HepG2 (cell line): ENCODE results near the gene STYK1. TPM values are rescaled to one million over a fixed set of nuclear protein-coding genes. Genes with fewer than 3 reads are reported as not detected.

Experiments
- ATAC-seq: fragments of 200-7000 bp; cut with Tn5 transposase; 3 replicates; pipeline ENCODE4 v1.9.1; 2020; ENCODE audit warnings: mild to moderate bottlenecking, moderate library complexity
- BruUV-seq: library from RNA; stranded (reverse); fragments of 400-500 nt; replicated peaks from 2 replicates; lab custom pipeline; 2021; lab: Mats Ljungman, UMichigan
- CTCF ChIA-PET: fragments of 300-600 bp; formaldehyde crosslinking; extraction: SDS; loops from one replicate; lab custom pipeline; 2021; ENCODE audit warnings: low total read pairs, inconsistent platforms, low intra/inter-chr PET ratio; lab: Yijun Ruan, JAX
- POLR2A ChIA-PET: fragments of 350-600 bp; sonication (Branson Sonifier 250); formaldehyde crosslinking; loops from one replicate; lab custom pipeline; 2020; ENCODE audit warnings: antibody characterized with exemption, inconsistent platforms; lab: Yijun Ruan, JAX
- DNase-seq: peaks from one replicate; pipeline ENCODE4 v3.0.0-alpha.2; 2015; ENCODE audit warnings: low spot score
- FAIRE-seq: peaks from 3 replicates; lab custom pipeline; 2011; peaks lifted over from hg19 to GRCh38; lab: Jason Lieb, UNC
- H2AFZ ChIP-seq: one replicate; pipeline ENCODE4 v1.6.1; 2011; ENCODE audit warnings: low read length, inconsistent platforms
- H3K27ac ChIP-seq: fragments of 300-600 bp; 3 replicates; pipeline ENCODE4 v1.8.0; 2011; ENCODE audit warnings: mixed run types, mild to moderate bottlenecking, mixed read lengths, low read length, inconsistent platforms; ENCODE audit not compliant: insufficient read depth; ENCODE audit errors: extremely low read length
- H3K27me3 ChIP-seq, 2 experiments: fragments of 200-600 bp in 1 of 2; 2 replicates in 1 of 2; 3 replicates in 1 of 2; pipeline versions ENCODE4 v1.6.0 to v1.8.0; 2011; ENCODE audit warnings: low read length in 2 of 2, mild to moderate bottlenecking in 2 of 2, moderate library complexity in 2 of 2, inconsistent platforms in 1 of 2; ENCODE audit not compliant: insufficient read depth in 2 of 2, control insufficient read depth in 1 of 2
- H3K36me3 ChIP-seq, 2 experiments: fragments of 200-600 bp in 1 of 2; replicated peaks in 1 of 2; 2 replicates in 1 of 2; 3 replicates in 1 of 2; pipeline versions ENCODE4 v1.5.1 to v1.8.0; 2011; ENCODE audit warnings: low read length in 2 of 2, inconsistent platforms in 1 of 2; ENCODE audit not compliant: insufficient read depth in 2 of 2, control insufficient read depth in 1 of 2
- H3K4me1 ChIP-seq: 2 replicates; pipeline ENCODE4 v1.5.1; 2012; ENCODE audit warnings: low read length, inconsistent platforms; ENCODE audit not compliant: insufficient read depth
- H3K4me2 ChIP-seq: 2 replicates; pipeline ENCODE4 v1.6.0; 2011; ENCODE audit warnings: low read depth, low read length, inconsistent platforms
- H3K4me3 ChIP-seq, 3 experiments: fragments of 200-600 bp in 1 of 3; sonication (generic), shearing (Covaris generic) in 1 of 3; replicated peaks in 1 of 3; 2 replicates each; pipeline ENCODE4 v1.5.1; 2011 to 2016; ENCODE audit warnings: low read length in 3 of 3, inconsistent platforms in 2 of 3, low read depth in 2 of 3, mild to moderate bottlenecking in 2 of 3, control low read depth in 1 of 3, mixed read lengths in 1 of 3; ENCODE audit not compliant: insufficient read depth in 1 of 3
- H3K79me2 ChIP-seq: one replicate; pipeline ENCODE4 v1.6.1; 2011; ENCODE audit warnings: low read length, inconsistent platforms; ENCODE audit not compliant: insufficient read depth
- H3K9ac ChIP-seq: 2 replicates; pipeline ENCODE4 v1.6.0; 2011; ENCODE audit warnings: mild to moderate bottlenecking, low read depth, low read length, inconsistent platforms; ENCODE audit not compliant: insufficient read depth
- H3K9me3 ChIP-seq: 2 replicates; pipeline ENCODE4 v1.5.1; 2012; ENCODE audit warnings: mild to moderate bottlenecking, low read length
- H4K20me1 ChIP-seq: 2 replicates; pipeline ENCODE4 v1.6.0; 2011; ENCODE audit warnings: inconsistent platforms, mild to moderate bottlenecking, low read length, moderate library complexity; ENCODE audit not compliant: insufficient read depth
- ASH2L ChIP-seq: fragments of 300-600, 200-600 bp; sonication (generic); IDR thresholded peaks from 2 replicates; pipeline ENCODE4 v1.7.0; 2017; ENCODE audit warnings: low read depth, mild to moderate bottlenecking, moderate library complexity, mixed read lengths, low read length; ENCODE audit not compliant: insufficient read length
- IKZF1 ChIP-seq: fragments of 450-650 bp; IDR thresholded peaks from 2 replicates; pipeline ENCODE4 v1.7.1; 2016
- KMT2B ChIP-seq: IDR thresholded peaks from 2 replicates; pipeline ENCODE4 v1.6.1; 2016; ENCODE audit warnings: missing genetic modification reagents, missing compliant biosample characterization
- NFKB2 ChIP-seq: sonication (generic); formaldehyde crosslinking; IDR thresholded peaks from 2 replicates; pipeline ENCODE4 v1.4.0; 2020; ENCODE audit warnings: missing genetic modification reagents, borderline replicate concordance
- SNAI1 ChIP-seq: sonication (generic); formaldehyde crosslinking; IDR thresholded peaks from 2 replicates; pipeline ENCODE4 v1.5.0; 2020; ENCODE audit warnings: mild to moderate bottlenecking, missing genetic modification reagents, borderline replicate concordance
- ZKSCAN8 ChIP-seq: IDR thresholded peaks from 2 replicates; pipeline ENCODE4 v1.6.1; 2016; ENCODE audit warnings: borderline replicate concordance, missing genetic modification reagents, missing compliant biosample characterization
- ZNF317 ChIP-seq: sonication (generic); formaldehyde crosslinking; IDR thresholded peaks from 2 replicates; pipeline ENCODE4 v1.5.0; 2020; ENCODE audit warnings: mild to moderate bottlenecking, missing genetic modification reagents
- ZNF337 ChIP-seq: sonication (generic); formaldehyde crosslinking; IDR thresholded peaks from 2 replicates; pipeline ENCODE4 v1.5.1; 2020; ENCODE audit warnings: missing genetic modification reagents, low read depth, mild to moderate bottlenecking, borderline replicate concordance
- ZNF841 ChIP-seq: sonication (generic); formaldehyde crosslinking; IDR thresholded peaks from 2 replicates; pipeline ENCODE4 v1.8.1; 2023; ENCODE audit warnings: missing genetic modification reagents, borderline replicate concordance
- whole genome bisulfite sequencing: methylation state at CpG from one replicate; pipeline ENCODE4 v1.1.6; 2017; ENCODE audit warnings: low lambda C conversion rate; 5-methylcytosine and 5-hydroxymethylcytosine counted together
- in situ Hi-C: cut with HindIII; loops from 2 replicates; pipeline ENCODE4 v1.10.0; 2017; ENCODE audit warnings: low pct_unique_long_range_greater_than_20kb; ENCODE audit not compliant: extremely low pct_ligation_motif_present
- intact Hi-C: fragments of 100-400 bp; cut with micrococcal nuclease; formaldehyde crosslinking; loops from one replicate; pipeline ENCODE4 v1.10.0; 2022; ENCODE audit not compliant: unreplicated experiment
- polyA plus RNA-seq, 8 experiments: library from polyadenylated mRNA; depleted of rRNA in 3 of 8; stranded (reverse) in 7 of 8; unstranded in 1 of 8; fragments of >200 nt; fragmentation: Illumina TruSeq in 4 of 8; extraction: Trizol in 4 of 8; gene quantifications; 2 replicates each; pipeline versions ENCODE4 v1.2.1 to v1.2.3, GENCODE V29; 2011 to 2016; ENCODE audit warnings: low read depth in 4 of 8, missing spikeins in 1 of 8, mixed read lengths in 1 of 8; ENCODE audit not compliant: insufficient read depth in 1 of 8
- total RNA-seq, 5 experiments: library from RNA; depleted of rRNA; stranded (reverse); fragments of >200 nt; fragmentation: Illumina TruSeq; extraction: Trizol; gene quantifications; 2 replicates each; pipeline ENCODE4 v1.2.3, GENCODE V29; 2016; ENCODE audit warnings: low read depth in 1 of 5
- TF ChIP-seq, protein P1 (sequence below): sonication (generic); formaldehyde crosslinking; IDR thresholded peaks from 2 replicates; pipeline ENCODE4 v1.4.0; 2020; ENCODE audit warnings: missing genetic modification reagents
- TF ChIP-seq, protein P2 (sequence below): IDR thresholded peaks from 2 replicates; pipeline ENCODE4 v1.6.1; 2016; ENCODE audit warnings: low read depth, missing genetic modification reagents, missing compliant biosample characterization
- TF ChIP-seq, protein P3 (sequence below): IDR thresholded peaks from 2 replicates; pipeline ENCODE4 v1.6.1; 2018; ENCODE audit warnings: missing genetic modification reagents, mild to moderate bottlenecking, missing compliant biosample characterization
- TF ChIP-seq, protein P4 (sequence below): sonication (generic); formaldehyde crosslinking; conservative IDR thresholded peaks from 2 replicates; pipeline ENCODE4 v1.4.0; 2020; ENCODE audit warnings: missing genetic modification reagents

STYK1 gene
- total and polyA plus RNA-seq, 2 of the 13 experiments (the other 11 are each of a cell fraction or from before 2014, with no cell fraction given), result not detected

DNA sequence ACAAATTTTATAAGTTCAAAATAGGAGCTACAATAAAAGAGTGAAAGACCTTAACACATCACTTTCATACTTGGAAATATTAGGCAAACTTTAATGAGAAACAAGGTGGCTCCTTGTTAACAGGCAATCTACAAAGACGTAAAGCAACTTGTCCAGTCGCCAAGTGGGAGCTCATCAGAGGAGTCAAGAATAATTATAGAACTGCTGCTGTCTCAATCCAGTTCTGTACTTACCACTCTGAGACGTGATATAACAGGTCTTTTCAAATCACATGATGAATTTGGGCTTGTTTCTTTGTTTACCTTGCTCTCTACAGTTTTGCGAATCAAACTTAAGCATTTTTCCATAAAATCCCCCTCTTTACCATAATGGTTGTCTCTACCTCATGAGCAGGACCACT is 45.6 kb upstream of the STYK1 start:
- WGBS, result 87% methylated on average over 4 of the region's 4 CpGs
- Histone ChIP-seq H3K9ac (no peak overlapping the region), H3K27me3 (no peaks in the 10 kb centered on the region; a peak in 1 of 5 replicates), H3K36me3 (peaks cover 6 to 38% of the 10 kb centered on the region in 2 experiments), H3K4me1 (peaks cover 53% of the 10 kb centered on the region), H3K4me3 (no peak overlapping the region), H2AFZ (no peak overlapping the region), H3K4me2 (peak overlapping the region; percentile 94; the same call in 1 of the 2 replicates), H4K20me1 (peaks cover 43% of the 10 kb centered on the region), H3K27ac (no peak overlapping the region), H3K9me3 (no peaks in the 10 kb centered on the region), H3K79me2 (peaks cover 68% of the 10 kb centered on the region)
- no peak for DNase-seq
- intact Hi-C loops, result no loop called here
- CTCF ChIA-PET, result no interaction called here
- POLR2A ChIA-PET, result interaction anchor here (1.0 kb wide), 1 partner anchor 28 kb away, joined by 3 read pairs; no protein-coding TSS in a partner anchor
- no TSS peak for BruUV-seq
- TF ChIP-seq SNAI1 (no peak), ZKSCAN8 (CRISPR knock-in tag) (no peak), ZNF337 (CRISPR knock-in tag) (no peak), NFKB2 (CRISPR knock-in tag) (no peak), ASH2L (no peak), IKZF1 (no peak), ZNF841 (CRISPR knock-in tag) (no peak), KMT2B (CRISPR knock-in tag) (no peak), ZNF317 (CRISPR knock-in tag) (no peak)
- TF ChIP-seq, protein P1, sequence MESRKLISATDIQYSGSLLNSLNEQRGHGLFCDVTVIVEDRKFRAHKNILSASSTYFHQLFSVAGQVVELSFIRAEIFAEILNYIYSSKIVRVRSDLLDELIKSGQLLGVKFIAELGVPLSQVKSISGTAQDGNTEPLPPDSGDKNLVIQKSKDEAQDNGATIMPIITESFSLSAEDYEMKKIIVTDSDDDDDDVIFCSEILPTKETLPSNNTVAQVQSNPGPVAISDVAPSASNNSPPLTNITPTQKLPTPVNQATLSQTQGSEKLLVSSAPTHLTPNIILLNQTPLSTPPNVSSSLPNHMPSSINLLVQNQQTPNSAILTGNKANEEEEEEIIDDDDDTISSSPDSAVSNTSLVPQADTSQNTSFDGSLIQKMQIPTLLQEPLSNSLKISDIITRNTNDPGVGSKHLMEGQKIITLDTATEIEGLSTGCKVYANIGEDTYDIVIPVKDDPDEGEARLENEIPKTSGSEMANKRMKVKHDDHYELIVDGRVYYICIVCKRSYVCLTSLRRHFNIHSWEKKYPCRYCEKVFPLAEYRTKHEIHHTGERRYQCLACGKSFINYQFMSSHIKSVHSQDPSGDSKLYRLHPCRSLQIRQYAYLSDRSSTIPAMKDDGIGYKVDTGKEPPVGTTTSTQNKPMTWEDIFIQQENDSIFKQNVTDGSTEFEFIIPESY (CRISPR knock-in tag), result no peak
- TF ChIP-seq, protein P2, sequence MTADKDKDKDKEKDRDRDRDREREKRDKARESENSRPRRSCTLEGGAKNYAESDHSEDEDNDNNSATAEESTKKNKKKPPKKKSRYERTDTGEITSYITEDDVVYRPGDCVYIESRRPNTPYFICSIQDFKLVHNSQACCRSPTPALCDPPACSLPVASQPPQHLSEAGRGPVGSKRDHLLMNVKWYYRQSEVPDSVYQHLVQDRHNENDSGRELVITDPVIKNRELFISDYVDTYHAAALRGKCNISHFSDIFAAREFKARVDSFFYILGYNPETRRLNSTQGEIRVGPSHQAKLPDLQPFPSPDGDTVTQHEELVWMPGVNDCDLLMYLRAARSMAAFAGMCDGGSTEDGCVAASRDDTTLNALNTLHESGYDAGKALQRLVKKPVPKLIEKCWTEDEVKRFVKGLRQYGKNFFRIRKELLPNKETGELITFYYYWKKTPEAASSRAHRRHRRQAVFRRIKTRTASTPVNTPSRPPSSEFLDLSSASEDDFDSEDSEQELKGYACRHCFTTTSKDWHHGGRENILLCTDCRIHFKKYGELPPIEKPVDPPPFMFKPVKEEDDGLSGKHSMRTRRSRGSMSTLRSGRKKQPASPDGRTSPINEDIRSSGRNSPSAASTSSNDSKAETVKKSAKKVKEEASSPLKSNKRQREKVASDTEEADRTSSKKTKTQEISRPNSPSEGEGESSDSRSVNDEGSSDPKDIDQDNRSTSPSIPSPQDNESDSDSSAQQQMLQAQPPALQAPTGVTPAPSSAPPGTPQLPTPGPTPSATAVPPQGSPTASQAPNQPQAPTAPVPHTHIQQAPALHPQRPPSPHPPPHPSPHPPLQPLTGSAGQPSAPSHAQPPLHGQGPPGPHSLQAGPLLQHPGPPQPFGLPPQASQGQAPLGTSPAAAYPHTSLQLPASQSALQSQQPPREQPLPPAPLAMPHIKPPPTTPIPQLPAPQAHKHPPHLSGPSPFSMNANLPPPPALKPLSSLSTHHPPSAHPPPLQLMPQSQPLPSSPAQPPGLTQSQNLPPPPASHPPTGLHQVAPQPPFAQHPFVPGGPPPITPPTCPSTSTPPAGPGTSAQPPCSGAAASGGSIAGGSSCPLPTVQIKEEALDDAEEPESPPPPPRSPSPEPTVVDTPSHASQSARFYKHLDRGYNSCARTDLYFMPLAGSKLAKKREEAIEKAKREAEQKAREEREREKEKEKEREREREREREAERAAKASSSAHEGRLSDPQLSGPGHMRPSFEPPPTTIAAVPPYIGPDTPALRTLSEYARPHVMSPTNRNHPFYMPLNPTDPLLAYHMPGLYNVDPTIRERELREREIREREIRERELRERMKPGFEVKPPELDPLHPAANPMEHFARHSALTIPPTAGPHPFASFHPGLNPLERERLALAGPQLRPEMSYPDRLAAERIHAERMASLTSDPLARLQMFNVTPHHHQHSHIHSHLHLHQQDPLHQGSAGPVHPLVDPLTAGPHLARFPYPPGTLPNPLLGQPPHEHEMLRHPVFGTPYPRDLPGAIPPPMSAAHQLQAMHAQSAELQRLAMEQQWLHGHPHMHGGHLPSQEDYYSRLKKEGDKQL, result no peak
- TF ChIP-seq, protein P3, sequence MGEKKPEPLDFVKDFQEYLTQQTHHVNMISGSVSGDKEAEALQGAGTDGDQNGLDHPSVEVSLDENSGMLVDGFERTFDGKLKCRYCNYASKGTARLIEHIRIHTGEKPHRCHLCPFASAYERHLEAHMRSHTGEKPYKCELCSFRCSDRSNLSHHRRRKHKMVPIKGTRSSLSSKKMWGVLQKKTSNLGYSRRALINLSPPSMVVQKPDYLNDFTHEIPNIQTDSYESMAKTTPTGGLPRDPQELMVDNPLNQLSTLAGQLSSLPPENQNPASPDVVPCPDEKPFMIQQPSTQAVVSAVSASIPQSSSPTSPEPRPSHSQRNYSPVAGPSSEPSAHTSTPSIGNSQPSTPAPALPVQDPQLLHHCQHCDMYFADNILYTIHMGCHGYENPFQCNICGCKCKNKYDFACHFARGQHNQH (CRISPR knock-in tag), result no peak
- TF ChIP-seq, protein P4, sequence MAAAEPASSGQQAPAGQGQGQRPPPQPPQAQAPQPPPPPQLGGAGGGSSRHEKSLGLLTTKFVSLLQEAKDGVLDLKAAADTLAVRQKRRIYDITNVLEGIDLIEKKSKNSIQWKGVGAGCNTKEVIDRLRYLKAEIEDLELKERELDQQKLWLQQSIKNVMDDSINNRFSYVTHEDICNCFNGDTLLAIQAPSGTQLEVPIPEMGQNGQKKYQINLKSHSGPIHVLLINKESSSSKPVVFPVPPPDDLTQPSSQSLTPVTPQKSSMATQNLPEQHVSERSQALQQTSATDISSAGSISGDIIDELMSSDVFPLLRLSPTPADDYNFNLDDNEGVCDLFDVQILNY (CRISPR knock-in tag), result no peak
- ATAC-seq, result no peak
- in situ Hi-C loops, result no loop called here
- FAIRE-seq, result no peak
